B cell (primary cell): ENCODE results near the gene PRR14L. TPM values are rescaled to one million over a fixed set of nuclear protein-coding genes. Genes with fewer than 3 reads are reported as not detected.

Source experiments
- ATAC-seq: fragments of 200-7000 bp; cut with Tn5 transposase; one replicate; pipeline ENCODE4 v1.10.0; 2021; ENCODE audit warnings: low read depth, mild to moderate bottlenecking, moderate number of reproducible peaks, moderate library complexity
- CTCF ChIA-PET: fragments of 350-600 bp; sonication (Branson Sonifier 250); formaldehyde crosslinking; loops from one replicate; lab custom pipeline; 2021; ENCODE audit warnings: antibody characterized with exemption, inconsistent platforms; lab: Charles Lee
- POLR2A ChIA-PET: fragments of 350-600 bp; sonication (Branson Sonifier 250); formaldehyde crosslinking; loops from one replicate; lab custom pipeline; 2021; ENCODE audit warnings: antibody characterized with exemption; lab: Charles Lee
- DNase-seq: peaks from one replicate; pipeline ENCODE4 v3.0.0; 2013
- H2AFZ ChIP-seq: 2 replicates; pipeline ENCODE4 v1.6.1; 2012; ENCODE audit warnings: mild to moderate bottlenecking, low read depth, low read length; ENCODE audit not compliant: insufficient read depth, poor library complexity, severe bottlenecking
- H3K27ac ChIP-seq, 2 donors: 1 replicate in 1 of 2; 2 replicates in 1 of 2; pipeline ENCODE4 v1.5.1; 2012 to 2013; ENCODE audit warnings: low read length in 2 of 2, mild to moderate bottlenecking in 2 of 2, moderate library complexity in 1 of 2
- H3K27me3 ChIP-seq, 4 experiments: fragments of 200-600 bp in 1 of 4; sonication (generic) in 1 of 4; replicated peaks in 1 of 4; 1 replicate in 2 of 4; 2 replicates in 2 of 4; pipeline versions ENCODE4 v1.6.1 to v1.7.0; 2013 to 2016; ENCODE audit warnings: low read length in 3 of 4, mild to moderate bottlenecking in 2 of 4, mixed read lengths in 1 of 4, moderate library complexity in 1 of 4; ENCODE audit not compliant: insufficient read depth in 4 of 4, control insufficient read depth in 3 of 4; ENCODE audit errors: control extremely low read depth in 1 of 4
- H3K36me3 ChIP-seq, 2 experiments: replicated peaks in 1 of 2; 1 replicate in 1 of 2; 2 replicates in 1 of 2; pipeline versions ENCODE4 v1.6.1 to v1.7.1; 2013; ENCODE audit warnings: low read length in 1 of 2; ENCODE audit not compliant: insufficient read depth in 2 of 2, control insufficient read depth in 1 of 2; ENCODE audit errors: control extremely low read depth in 1 of 2, extremely low read depth in 1 of 2
- H3K4me1 ChIP-seq, 2 donors: fragments of 200-600 bp in 1 of 2; sonication (generic) in 1 of 2; 1 replicate in 1 of 2; 2 replicates in 1 of 2; pipeline versions ENCODE4 v1.5.1 to v1.6.1; 2013 to 2017; ENCODE audit warnings: low read length in 2 of 2; ENCODE audit not compliant: control insufficient read depth in 2 of 2, insufficient read depth in 2 of 2
- H3K4me2 ChIP-seq: replicated peaks from 2 replicates; pipeline ENCODE3; 2012; ENCODE audit warnings: mild to moderate bottlenecking, low read depth, low read length; ENCODE audit not compliant: poor library complexity, severe bottlenecking
- H3K4me3 ChIP-seq, 5 experiments: fragments of 200-600 bp in 1 of 5; sonication (generic) in 1 of 5; 1 replicate in 3 of 5; 2 replicates in 2 of 5; pipeline versions ENCODE4 v1.5.1 to v1.7.0; 2011 to 2016; ENCODE audit warnings: low read length in 4 of 5, mild to moderate bottlenecking in 4 of 5, low read depth in 2 of 5, control low read depth in 1 of 5, moderate library complexity in 1 of 5; ENCODE audit not compliant: insufficient read depth in 1 of 5; ENCODE audit errors: control extremely low read depth in 1 of 5, extremely low read depth in 1 of 5
- H3K79me2 ChIP-seq: fragments of 200-600 bp; sonication (generic); one replicate; pipeline ENCODE4 v1.6.0; 2016; ENCODE audit warnings: low read length; ENCODE audit not compliant: control insufficient read depth, insufficient read depth
- H3K9ac ChIP-seq: fragments of 200-600 bp; sonication (generic); 2 replicates; pipeline ENCODE4 v1.6.1; 2017; ENCODE audit warnings: mild to moderate bottlenecking, low read length, moderate library complexity
- H3K9me3 ChIP-seq, 3 donors: one replicate each; pipeline versions ENCODE4 v1.6.1 to v1.7.1; 2013; ENCODE audit warnings: low read length in 2 of 3; ENCODE audit not compliant: control insufficient read depth in 2 of 3, insufficient read depth in 1 of 3; ENCODE audit errors: control extremely low read depth in 1 of 3
- H4K20me1 ChIP-seq: 2 replicates; pipeline ENCODE4 v1.6.0; 2012; ENCODE audit warnings: mild to moderate bottlenecking, low read length; ENCODE audit not compliant: insufficient read depth, control insufficient read depth, poor library complexity, severe bottlenecking
- H3K27ac Mint-ChIP-seq: one replicate; pipeline ENCODE4 v1.8.0; 2021; ENCODE audit warnings: mixed read lengths
- H3K27me3 Mint-ChIP-seq: one replicate; pipeline ENCODE4 v1.8.0; 2021; ENCODE audit warnings: mixed read lengths
- H3K4me1 Mint-ChIP-seq: one replicate; pipeline ENCODE4 v1.8.0; 2021; ENCODE audit warnings: mixed read lengths
- H3K4me3 Mint-ChIP-seq: one replicate; pipeline ENCODE4 v1.8.0; 2021; ENCODE audit warnings: mixed read lengths
- H3K9me3 Mint-ChIP-seq: one replicate; pipeline ENCODE4 v1.8.0; 2022; ENCODE audit warnings: mixed read lengths; ENCODE audit not compliant: insufficient read depth
- EZH2 ChIP-seq: IDR thresholded peaks from 2 replicates; pipeline ENCODE4 v1.6.1; 2012; ENCODE audit warnings: borderline replicate concordance, low read depth, mild to moderate bottlenecking, moderate library complexity, low read length; ENCODE audit not compliant: insufficient read depth, poor library complexity, severe bottlenecking
- WGBS: methylation state at CpG from one replicate; pipeline ENCODE4 v1.1.5; 2013; ENCODE audit warnings: missing lambda C conversion rate; ENCODE audit not compliant: insufficient coverage; 5-methylcytosine and 5-hydroxymethylcytosine counted together
- intact Hi-C: fragments of 100-400 bp; cut with micrococcal nuclease; formaldehyde crosslinking; loops from one replicate; pipeline ENCODE4 v1.10.0; 2022
- polyA plus RNA-seq: library from polyadenylated mRNA; depleted of rRNA; stranded (reverse); fragments of >200 nt; gene quantifications from 2 replicates; pipeline ENCODE4 v1.2.3, GENCODE V29; 2012
- total RNA-seq, 2 donors: library from RNA; stranded (reverse); fragments of 120-200 nt in 1 of 2; gene quantifications; 1 replicate in 1 of 2; 2 replicates in 1 of 2; pipeline versions ENCODE4 v1.2.3 to v1.2.4, GENCODE V29; 2013 to 2022
- TF ChIP-seq, protein P1 (sequence below): fragments of 200-600 bp; IDR thresholded peaks from one replicate; pipeline ENCODE4 v1.8.0; 2022; ENCODE audit warnings: antibody characterized with exemption, mild to moderate bottlenecking

The PRR14L gene
- total and polyA plus RNA-seq, 2 donors (not counting 1 experiment from before 2014, with no cell fraction given) = 8.5 to 69.6 TPM

DNA sequence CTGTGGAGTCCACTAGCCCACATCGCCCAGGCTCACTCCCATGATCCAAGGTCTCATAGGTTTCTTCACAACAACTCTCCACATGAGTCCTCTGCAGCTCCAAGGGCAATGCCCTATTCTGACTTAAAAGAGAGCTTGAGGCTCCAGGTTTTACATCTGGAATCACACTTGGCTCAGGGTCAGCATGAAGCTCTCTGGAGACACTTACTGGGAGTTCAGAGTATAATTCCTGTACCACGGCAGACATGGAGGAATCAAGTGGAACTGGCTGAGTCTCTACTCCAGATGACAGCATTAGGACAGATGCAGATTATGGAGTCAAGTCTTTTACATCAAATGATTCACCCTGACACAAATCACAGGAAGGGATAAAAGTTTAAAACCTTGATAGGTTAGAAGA lies 11.4 kb downstream of the PRR14L start:
- TF ChIP-seq, protein P1, sequence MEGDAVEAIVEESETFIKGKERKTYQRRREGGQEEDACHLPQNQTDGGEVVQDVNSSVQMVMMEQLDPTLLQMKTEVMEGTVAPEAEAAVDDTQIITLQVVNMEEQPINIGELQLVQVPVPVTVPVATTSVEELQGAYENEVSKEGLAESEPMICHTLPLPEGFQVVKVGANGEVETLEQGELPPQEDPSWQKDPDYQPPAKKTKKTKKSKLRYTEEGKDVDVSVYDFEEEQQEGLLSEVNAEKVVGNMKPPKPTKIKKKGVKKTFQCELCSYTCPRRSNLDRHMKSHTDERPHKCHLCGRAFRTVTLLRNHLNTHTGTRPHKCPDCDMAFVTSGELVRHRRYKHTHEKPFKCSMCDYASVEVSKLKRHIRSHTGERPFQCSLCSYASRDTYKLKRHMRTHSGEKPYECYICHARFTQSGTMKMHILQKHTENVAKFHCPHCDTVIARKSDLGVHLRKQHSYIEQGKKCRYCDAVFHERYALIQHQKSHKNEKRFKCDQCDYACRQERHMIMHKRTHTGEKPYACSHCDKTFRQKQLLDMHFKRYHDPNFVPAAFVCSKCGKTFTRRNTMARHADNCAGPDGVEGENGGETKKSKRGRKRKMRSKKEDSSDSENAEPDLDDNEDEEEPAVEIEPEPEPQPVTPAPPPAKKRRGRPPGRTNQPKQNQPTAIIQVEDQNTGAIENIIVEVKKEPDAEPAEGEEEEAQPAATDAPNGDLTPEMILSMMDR = no peak
- TF ChIP-seq EZH2 = no peak
- Histone ChIP-seq H4K20me1 (peaks cover 63% of the 10 kb centered on the region), H3K9ac (no peak overlapping the region), H3K79me2 (peaks cover 93% of the 10 kb centered on the region), H3K36me3 (peaks cover 0 to 45% of the 10 kb centered on the region in 2 experiments), H3K4me1 (no peaks in the 10 kb centered on the region), H3K27ac (no peak overlapping the region), H3K4me2 (no peak overlapping the region), H3K27me3 (no peaks in the 10 kb centered on the region), H3K9me3 (no peaks in the 10 kb centered on the region), H3K4me3 (no peak overlapping the region), H2AFZ (no peak overlapping the region)
- intact Hi-C loops = no loop called here
- WGBS = 100% methylated on average over 1 of the region's 2 CpGs
- Mint-ChIP-seq H3K4me1 (peaks cover 17% of the 10 kb centered on the region), H3K27ac (no peak overlapping the region), H3K9me3 (no peaks in the 10 kb centered on the region), H3K4me3 (no peak overlapping the region), H3K27me3 (no peaks in the 10 kb centered on the region)
- CTCF ChIA-PET = no interaction called here
- POLR2A ChIA-PET = no interaction called here
- no peak for DNase-seq
- no peak for ATAC-seq

DNA sequence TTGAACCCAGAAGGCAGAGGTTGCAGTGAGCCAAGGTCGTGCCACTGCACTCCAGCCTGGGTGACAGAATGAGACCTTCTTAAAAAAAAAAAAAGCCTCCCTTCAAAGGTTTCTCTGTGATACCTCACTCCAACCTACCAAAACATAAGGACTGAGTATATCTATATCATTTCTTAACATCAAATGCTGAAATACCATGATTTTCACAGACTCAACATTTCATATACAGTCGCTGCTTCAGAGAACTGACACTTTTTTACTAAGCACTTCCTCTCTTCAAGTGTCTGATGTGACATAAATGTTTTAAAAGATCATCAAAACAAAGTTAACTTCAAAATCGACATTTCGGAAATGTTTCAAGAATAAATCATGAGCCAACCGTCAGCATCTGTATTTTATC lies 12.0 kb downstream of the PRR14L start:
- TF ChIP-seq, protein P1 = no peak
- no peak for TF ChIP-seq EZH2
- H4K20me1 ChIP-seq = peaks cover 69% of the 10 kb centered on the region
- H3K27ac Mint-ChIP-seq = no peak overlapping the region
- H3K4me1 Mint-ChIP-seq = peaks cover 18% of the 10 kb centered on the region
- no peak overlapping the region for H3K4me2 ChIP-seq
- ChIA-PET CTCF (no interaction called here), POLR2A (no interaction called here)
- no peaks in the 10 kb centered on the region for H3K9me3 Mint-ChIP-seq
- intact Hi-C loops = no loop called here
- peaks cover 96% of the 10 kb centered on the region for H3K79me2 ChIP-seq
- no peaks in the 10 kb centered on the region for H3K27me3 ChIP-seq
- H3K9me3 ChIP-seq = no peaks in the 10 kb centered on the region
- no peak overlapping the region for H3K9ac ChIP-seq
- H3K27ac ChIP-seq = no peak overlapping the region
- H3K36me3 ChIP-seq = peaks cover 0 to 47% of the 10 kb centered on the region in 2 experiments
- H2AFZ ChIP-seq = no peak overlapping the region
- 91% methylated on average over 4 of the region's 5 CpGs for WGBS
- H3K4me1 ChIP-seq = no peaks in the 10 kb centered on the region
- ATAC-seq (no peak), DNase-seq (no peak)
- H3K4me3 Mint-ChIP-seq = no peak overlapping the region
- H3K4me3 ChIP-seq = no peak overlapping the region
- no peaks in the 10 kb centered on the region for H3K27me3 Mint-ChIP-seq
